HG02884 (cell line): ENCODE measurements around the gene RPL19.
"Not testable (repeated sequence)": the region's sequence is repeated elsewhere in the genome, so short reads cannot be mapped to it uniquely, and the experiment has no call there.

Source experiments
- ATAC-seq: cut with Tn5 transposase; IDR thresholded peaks from one replicate; pipeline ENCODE4 v1.9.1; 2021; ENCODE audit warnings: mild to moderate bottlenecking, moderate library complexity; ENCODE audit not compliant: unreplicated experiment

RPL19 gene

DNA sequence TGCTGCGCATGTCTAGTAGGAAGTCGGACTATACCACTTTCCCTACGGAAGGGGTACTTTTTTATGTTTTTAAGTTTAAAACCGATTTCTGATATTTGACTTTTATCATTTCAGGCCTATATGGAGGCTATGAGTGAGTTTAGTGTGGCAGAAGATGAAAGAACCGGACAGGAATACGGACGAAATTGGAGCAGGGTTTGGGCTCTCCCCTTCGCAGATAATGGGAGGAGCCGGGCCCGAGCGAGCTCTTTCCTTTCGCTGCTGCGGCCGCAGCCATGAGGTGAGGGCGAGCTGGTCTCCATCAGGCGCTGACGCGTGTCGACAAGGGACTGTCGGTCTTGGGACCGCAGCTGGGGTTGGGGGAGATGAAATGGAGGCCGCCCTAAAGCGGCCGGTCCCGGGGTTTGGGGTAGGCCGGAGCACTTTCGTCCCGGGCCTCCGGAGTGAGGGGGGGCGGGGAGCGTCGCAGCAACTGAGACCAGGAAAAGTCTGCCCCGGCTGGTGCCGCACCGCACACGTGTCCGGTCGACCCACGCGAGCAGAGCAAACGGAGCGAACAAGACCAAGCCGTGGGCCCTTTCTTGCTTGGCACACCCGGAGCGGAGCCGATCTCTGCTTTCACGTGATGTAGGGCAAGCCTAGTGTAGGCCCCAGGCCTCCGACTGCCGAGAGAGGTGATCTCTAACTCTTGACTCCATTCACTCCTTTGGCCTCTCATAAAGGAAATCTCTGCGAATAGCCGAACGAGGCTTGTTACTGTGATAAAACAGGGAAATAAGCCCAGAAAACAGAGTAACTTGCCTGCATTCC, at the start of gene RPL19:
Gene RPL19, plus strand, starts transcription at position 214 of the 810 bp plus-strand sequence. Its CDS starts 62 bp downstream, at position 276.
- no peak for ATAC-seq

DNA sequence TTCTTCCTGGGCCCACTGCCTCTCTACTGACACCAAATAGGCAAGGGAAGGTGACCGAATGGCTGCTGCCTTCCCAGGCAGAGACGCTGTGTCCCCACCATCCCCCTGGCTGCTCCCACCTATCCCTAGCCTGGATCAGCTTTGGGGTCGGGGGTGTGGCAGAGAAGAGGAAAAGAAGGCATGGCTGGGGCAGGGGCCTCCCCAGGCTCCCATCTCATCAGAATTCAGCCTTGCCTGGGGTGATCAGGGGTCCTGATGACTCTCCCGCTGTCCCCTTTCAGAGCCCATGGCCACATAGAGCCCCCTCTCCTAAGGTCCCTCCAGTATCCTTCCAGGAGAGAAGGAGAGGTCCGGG, 49.3 kb upstream of the RPL19 start:
- no peak for ATAC-seq

DNA sequence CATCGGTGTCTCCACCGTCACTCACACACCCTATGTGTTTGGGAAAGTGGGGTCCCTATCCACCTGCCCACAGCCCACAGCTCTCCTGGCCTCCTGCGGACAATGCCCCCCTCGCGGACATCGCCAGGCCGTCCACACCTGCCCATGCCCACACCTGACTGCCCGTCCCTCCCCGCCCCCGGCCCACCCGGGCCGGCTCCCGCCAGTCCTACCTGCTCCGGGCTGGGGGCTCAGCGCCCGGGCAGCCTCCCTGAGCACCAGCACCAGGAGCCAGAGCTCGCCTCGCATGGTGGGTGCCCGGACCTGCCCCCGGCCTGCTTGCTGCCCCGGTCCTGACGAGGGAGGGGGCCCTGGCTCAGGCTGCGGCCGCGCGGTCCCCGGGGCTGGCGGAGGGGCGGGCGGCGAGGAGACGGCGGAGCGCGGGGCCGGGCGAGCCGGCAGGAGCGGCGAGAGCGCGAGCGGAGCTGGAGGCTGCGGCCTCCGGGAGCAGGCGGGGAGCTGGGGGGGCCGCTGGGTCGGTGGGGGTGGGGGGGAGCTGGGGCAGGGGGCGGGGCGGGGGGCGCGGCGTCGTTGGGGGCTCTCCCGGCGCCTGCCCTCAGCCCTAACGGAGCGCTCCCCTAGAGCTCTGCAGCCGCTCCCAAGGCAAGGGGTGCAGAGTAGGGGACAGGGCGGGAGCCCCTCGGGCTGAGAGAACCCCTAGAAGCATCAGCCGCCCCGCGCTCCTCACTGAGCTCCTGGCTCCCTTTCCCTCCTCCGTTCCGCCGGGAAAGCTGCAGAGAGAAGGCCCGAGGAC, 48.7 kb upstream of the RPL19 start, which contains the start of gene PLXDC1:
Gene PLXDC1, minus strand, starts transcription at position 488 of the 793 bp plus-strand sequence. Its CDS starts 200 bp downstream, at position 288.
- ATAC-seq = no peak

DNA sequence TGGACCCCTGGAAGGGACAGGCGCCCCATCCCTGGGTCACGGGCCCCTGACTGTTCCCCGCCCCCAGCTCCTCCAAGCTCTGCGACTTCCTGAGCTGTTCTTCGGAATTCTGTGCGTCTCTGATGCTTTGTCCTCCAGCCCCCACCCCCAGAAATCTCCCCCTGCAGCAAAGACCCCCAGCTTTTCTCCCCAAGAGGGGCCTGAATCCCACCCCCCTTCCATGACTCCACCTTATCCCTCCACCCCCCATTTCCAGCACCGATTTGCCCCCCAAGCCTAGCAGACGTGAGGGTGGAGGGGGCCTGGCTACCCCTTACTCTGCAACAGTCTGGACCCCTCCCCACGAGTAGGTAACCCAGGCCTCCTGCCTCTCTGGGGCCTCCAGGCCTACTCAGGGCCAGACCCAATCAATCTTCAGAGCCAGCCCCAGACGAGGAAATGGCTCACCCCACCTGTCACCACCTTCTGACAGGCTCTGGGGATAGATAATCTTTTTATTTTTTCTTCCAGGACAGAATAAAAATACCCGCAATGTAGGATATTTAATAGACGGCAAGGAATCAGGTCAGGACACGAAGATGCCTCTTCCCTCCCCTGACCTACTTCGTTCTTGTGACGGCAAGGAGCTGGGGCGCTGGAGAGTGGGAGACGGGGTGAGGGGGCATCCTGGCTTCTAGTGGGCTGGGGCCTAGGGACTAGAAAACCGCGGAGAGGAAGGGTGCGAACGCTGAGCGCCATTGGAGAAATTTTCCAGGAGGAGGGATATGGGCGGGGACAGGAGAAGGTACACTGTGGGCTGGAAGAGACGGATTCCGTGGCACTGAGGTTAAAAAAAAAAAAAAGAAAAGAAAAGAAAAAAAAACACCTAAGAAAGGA, 47.9 kb upstream of the RPL19 start:
- no peak for ATAC-seq

DNA sequence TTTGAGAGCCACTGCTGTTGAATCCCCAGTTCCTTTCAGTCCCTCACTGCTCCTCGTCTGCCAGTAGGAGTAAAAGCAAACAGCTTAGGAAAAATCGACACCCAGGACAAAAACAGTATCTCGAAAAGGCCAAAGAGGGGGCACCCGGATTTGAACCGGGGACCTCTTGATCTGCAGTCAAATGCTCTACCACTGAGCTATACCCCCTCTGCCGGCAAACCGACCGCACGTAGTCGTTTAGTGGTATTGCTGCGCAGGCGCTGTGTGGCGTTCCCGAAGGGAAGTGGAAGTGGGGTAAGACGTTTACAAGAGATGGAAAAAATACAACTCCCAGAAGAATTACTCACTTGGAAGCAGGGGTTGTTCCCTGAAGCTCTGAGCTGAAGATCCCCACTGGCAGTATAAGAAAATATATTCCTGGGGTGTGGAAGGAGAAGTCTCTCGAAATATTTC, 46.5 kb upstream of the RPL19 start:
- no peak for ATAC-seq

DNA sequence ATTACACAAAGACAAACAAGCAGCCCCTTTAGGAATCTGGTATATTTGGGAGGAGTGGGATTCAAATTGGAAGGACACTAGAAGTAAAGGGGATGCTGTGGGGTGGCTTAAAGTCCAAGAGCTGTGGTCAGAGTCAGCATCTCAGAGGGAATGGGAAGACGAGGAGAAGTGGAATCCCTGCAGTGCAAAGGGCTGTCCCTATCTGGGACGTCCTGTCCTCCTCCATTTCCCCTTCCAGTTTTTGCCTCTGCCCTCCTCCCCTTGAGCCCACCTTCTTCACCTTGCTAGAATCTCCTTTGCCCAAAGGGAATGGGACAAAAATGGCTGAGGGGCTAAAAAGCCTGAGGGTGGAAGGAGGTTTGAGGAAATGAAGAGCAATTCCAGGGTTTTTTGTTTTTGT, 44.4 kb upstream of the RPL19 start:
- ATAC-seq = no peak

DNA sequence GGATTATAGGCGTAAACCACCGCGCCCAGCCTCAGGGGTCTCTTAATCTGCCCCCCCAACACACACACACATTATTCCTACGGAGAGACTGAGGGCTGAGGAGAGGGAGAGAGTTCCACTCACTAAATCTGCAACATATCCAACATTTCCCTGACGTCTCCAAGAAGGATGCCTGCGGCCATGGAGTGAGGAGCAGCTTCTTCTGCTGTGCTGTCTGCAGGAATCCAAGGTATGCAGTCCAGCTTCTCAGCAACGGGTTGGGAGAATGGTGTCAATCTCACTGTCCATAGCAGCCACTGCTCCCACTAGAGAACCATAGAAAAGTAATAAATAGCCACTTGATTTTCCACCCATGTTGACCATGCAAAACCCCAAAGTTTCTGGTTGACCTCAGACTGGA, 43.6 kb upstream of the RPL19 start:
- no peak for ATAC-seq

DNA sequence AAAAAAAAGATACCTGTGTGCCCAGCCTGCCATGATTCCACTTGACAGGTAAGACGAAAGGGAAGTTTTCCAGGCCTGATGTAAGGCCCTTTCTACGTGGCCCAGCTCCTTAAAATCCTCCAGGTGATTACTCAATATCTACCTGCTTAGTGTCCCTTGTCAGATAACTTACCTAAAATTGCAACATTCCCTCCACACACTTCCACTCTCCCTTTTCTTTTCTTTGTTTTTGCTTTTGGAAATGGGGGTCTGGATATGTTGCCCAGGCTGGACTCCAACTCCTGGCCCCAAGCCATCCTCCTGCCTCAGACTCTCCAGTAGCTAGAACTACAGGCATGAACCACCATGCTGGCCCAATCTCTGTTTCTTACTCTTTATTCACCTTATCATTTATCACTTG, 41.5 kb upstream of the RPL19 start:
- ATAC-seq = no peak

DNA sequence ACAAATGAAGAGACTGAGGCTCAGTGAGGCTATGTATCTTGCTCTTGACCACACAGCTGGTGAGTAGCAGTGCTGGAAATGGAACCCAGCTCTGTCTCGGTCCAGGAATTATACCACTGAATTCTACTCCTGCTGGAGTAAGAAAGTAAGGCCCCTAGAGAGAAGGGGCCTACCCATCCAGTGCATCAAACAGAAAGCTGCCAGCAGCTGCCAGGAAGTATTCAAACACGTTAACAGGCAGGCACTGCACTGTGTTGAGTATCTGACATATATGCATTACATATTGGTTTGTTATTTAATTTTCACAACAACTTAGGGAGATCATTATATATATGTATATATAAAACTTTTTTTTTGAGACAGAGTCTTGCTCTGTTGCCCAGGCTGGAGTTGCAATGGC, 38.1 kb upstream of the RPL19 start:
- no peak for ATAC-seq

DNA sequence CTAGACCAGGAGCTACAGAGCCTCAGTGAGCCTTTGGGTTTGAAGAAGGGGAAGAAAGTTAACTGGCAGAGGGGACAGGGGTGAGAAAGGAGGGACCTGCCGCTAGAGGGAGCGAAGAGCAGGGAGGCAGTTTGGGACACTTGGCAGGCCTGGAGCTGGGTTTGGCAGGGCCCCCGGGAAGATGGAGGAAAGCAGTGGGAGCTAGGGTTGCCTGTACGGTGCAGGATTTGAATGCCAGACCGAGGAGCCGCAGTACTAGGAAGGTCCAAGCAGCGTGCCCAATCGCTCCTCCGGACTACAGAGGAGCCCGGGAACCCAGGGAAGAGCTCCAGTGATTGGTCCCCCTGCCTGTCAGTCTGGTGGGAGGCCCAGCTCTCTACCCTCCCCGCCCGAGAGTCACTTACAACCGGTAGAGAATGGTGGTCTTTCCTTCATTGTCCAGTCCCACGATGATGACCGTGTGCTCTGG, 35.4 kb upstream of the RPL19 start:
- peak; percentile 78 for ATAC-seq

DNA sequence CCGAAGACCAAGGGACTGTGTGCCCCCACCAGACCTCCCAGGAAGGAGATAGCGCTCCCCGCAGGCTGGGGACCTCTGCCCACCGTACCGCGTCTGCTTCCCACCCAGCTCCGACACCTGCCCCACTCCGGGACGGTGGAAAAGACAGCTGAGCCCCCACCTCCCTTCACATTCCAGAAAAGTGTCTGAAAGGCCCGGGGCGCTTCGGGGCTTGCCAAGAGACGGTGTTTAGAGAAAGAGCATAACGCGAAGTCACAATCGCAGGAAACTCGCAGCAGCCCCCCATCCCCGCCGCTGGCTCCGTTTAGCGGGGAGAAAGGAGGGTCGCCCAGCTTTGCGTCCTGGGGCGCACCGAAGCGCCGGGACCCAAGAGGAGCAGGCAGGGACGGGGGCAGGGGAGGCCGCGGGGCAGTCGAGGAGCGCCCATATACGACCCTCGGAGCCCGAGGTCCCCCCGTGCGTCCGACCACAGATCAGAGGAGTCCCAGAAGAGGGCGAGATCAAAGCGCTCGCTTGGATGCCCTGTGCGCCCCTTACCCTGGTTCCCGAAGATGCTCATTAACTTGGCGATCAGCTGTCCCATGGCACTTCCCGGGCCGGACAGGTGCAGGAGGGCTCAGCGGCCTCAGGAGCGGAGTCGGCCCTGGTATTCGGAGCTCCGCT, 34.8 kb upstream of the RPL19 start:
- no peak for ATAC-seq

DNA sequence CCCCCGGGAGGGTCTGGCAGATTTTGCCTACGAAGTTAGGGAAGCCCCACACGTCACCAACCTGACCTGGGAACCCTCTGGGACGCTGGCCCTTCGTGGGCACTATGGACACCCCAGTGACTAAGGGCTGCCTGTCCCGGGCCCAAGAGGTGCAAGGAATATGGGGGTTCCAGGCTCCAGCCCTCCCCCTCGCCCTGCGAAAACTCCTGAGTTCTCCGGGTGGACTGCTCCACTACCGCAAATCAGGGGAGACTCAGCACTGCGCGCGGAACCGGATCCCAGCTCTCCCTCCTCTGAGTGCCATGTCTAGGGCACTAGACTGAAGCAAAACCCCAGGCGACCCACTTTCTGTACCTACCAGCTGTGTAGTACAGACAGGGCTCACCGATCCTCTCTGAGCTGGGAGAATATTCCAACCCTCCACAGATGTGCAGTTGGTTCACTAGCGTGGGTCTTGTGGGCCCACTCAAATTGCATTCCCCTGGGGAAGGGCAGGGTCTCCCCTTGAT, 34.2 kb upstream of the RPL19 start, which contains the start of gene ARL5C:
Gene ARL5C, minus strand, starts transcription at position 321 of the 509 bp plus-strand sequence. CDS start 401 bp downstream, outside the sequence.
- no peak for ATAC-seq

DNA sequence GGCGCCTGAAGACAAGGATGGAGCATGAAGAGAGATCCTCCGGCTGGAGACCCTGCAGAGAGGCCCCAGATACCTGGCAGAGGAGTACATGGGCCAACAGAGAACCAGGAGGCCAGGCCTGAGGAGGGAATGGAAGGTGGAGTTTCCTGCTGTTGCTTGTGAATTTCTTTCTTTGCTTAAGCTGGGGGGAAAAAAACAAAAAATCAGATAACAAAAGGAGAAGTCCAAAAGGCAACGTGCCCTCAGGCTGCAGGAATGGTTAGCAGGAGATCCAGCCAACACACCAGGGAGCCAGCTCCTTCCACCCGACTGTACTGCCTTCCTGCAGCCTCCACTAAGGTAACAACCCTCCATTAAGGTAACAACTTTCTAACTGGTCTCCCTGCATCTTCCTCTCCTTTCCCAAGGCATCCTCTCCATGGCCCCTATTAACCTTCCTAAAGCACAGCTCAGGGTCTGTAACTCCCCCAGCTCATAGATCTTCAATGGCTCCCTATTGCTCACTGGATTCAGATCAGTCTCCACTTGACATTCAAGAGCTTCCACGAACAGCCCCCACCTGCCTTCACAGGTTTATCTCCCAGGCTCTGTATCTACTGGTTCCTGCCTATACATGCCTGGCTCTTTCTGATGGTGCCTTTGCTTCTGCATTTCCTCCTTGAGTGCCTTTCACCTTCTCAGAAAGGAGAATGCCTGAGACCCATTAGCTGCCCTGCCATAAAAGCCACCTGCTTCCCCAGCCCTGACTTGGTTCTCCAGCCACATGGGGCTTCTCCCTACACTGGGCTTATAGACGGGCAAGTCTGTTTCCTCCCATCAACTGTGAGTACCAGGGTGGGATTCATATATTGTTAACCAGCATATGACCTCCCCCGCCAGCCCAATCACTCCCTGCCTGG, 33.4 kb upstream of the RPL19 start:
- no peak for ATAC-seq

DNA sequence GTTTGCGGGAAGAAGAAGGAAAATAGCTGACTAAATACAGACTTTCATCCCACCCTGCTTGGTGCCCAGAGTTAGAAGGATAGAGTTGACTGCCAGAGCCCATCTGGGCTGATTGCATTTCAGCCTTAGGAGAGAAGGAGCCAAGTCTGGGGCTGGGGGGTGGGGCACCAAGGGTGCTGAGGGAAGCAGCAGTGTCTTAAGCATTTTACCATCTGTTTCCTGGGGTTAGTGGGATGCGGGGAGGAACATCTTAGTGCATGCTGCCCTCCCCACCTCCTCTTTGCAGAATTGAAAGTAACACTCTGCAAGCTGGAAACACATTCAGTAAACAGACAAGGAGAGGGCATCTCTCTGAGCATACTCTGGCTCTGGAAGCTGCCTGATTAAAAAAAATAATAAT, 32.6 kb upstream of the RPL19 start:
- no peak for ATAC-seq

DNA sequence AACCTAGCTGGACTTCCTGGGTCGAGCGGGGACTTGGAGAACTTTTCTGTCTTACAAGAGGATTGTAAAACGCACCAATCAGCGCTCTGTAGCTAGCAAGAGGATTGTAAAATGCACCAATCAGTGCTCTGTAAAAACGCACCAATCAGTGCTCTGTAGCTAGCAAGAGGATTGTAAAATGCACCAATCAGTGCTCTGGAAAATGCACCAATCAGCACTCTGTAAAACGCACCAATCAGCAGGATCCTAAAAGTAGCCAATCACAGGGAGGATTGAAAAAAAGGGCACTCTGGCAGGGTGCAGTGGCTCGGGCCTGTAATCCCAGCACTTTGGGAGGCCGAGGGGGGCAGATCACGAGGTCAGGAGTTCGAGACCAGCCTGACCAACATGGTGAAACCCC, 31.6 kb upstream of the RPL19 start:
- ATAC-seq = not testable (repeated sequence)

DNA sequence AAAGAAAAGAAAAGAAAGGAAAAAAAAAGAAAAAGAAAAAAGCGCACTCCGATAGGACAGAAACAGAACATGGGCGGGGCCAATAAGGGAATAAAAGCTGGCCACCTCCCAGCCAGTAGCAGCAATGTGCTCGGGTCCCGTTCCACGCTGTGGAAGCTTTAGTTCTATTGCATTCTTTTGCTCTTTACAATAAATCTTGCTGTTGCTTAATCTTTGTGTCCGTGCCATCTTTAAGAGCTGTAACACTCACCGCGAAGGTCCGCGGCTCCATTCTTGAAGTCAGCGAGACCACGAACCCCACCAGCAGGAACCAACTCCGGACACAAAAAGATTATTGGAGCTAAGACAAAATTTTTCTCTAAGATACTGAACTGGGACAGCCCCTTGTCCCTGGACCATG, 31.0 kb upstream of the RPL19 start:
- no peak for ATAC-seq

DNA sequence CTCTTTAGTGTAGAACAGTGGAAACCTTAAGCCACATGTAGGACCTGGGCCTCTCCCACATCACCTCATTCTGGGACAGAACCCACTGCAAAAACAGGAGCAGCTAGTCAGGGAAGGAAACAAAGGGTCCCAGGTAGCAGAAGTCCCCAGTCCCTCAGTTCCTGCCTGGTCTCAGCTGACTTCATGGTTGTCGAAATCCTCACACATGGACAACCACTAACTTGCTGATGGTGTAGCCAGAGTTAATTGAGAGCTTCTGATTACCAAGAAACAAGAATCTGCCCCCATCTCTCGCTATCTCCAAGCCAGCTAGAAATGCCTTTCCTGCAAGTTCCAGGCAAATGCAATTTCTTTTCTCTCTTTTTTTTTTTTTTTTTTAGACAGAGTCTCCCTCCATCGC, 30.6 kb upstream of the RPL19 start:
- no peak for ATAC-seq

DNA sequence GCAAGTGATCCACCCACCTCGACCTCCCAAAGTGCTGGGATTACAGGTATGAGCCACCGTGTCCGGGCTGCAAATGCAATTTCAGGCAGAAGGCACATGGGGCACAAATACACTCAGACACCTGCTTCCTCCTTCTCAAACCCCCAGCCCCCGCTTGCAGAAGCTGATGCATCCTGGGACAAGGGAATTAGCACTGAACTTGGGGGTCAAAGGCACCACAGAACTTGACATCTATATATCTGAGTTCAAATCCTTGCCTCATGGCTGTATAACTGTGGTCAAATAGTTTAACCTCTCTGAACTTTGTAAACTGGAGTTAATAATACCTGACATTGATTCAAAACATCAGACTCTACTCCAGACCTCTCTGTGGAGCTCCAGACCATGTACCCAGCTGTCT, 30.0 kb upstream of the RPL19 start:
- no peak for ATAC-seq

DNA sequence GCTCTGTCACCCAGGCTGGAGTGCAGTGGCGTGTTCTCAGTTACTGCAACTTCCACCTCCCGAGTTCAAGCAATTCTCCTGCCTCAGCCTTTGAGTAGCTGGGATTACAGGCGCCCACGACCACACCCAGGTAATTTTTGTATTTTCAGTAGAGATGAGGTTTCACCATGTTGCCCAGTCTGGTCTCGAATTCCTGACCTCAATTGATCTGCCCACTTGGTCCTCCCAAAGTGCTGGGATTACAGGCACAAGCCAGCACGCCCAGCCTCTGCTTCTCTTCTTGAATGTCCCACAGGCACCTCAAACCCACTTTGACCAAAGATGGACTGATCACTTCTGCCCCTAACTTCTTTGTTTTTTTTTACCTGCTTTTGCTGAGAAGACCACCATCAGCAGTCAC, 29.5 kb upstream of the RPL19 start:
- no peak for ATAC-seq
